GM12892 (cell line): ENCODE results near the gene PPP1R13B.

Experiments
- POLR2AphosphoS5 ChIP-seq: IDR thresholded peaks from 2 replicates; pipeline ENCODE4 v1.6.1; 2011; ENCODE audit warnings: low read depth, low read length, control low read depth
- TAF1 ChIP-seq: IDR thresholded peaks from 2 replicates; pipeline ENCODE4 v1.6.1; 2011; ENCODE audit warnings: low read depth, mild to moderate bottlenecking, control low read depth, low read length, borderline replicate concordance

DNA sequence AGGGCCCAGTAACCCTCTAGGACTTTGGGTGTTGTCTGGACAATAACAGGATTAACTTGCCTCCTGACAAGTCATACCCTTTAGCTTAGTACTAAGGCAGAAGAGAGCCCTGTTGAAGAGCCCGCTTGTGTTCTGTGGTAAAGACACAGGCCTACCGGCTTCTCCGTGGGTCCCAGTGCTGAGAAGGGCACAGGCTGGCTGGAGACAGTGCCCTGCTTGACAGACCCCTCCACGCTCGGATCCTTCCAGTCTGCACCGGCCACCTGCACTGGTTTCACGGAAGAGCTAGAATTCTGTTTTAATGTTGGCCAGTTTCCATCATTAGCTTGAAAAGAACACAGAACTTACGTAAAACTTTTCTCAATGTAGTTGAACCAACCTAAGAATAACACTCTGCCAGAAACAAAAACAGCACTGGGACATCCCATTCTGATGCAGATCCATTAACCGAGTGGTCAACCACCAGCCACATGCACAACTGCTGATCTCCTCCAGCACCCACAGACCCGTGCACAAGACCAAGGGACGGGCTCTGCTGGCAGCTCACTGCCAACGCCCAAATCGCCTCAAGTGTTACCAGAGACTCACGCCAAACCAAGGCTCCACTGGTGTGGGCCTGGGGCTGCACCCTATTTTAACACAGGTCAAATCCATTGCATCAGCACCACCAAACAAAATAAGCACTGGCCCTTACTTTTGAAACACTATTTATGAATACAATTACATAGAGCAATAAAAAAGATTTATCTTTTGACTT lies 104.7 kb downstream of the PPP1R13B start:
- TF ChIP-seq POLR2AphosphoS5 (no peak), TAF1 (no peak)
